Transverse colon (tissue), 4 donors: Measurements from ENCODE around the gene CD300H. TPM values are rescaled to one million over a fixed set of nuclear protein-coding genes. Genes with fewer than 3 reads are reported as not detected.

ENCODE experiments used
- DNase-seq: peaks from one replicate; pipeline ENCODE4 v3.0.0-alpha.2; 2019
- H3K27ac ChIP-seq, 4 donors: fragments of 200-600 bp; sonication (generic); 2 replicates each; pipeline ENCODE4 v1.5.1; 2016 to 2018; ENCODE audit warnings: inconsistent platforms in 4 of 4
- H3K27me3 ChIP-seq: fragments of 200-600 bp; sonication (generic); 2 replicates; pipeline ENCODE4 v1.5.1; 2017; ENCODE audit warnings: inconsistent platforms
- H3K36me3 ChIP-seq, 4 donors: fragments of 200-600 bp; sonication (generic); 2 replicates each; pipeline ENCODE4 v1.5.1; 2017 to 2019; ENCODE audit warnings: inconsistent platforms in 4 of 4
- H3K4me1 ChIP-seq, 4 donors: fragments of 200-600 bp; sonication (generic); 2 replicates each; pipeline ENCODE4 v1.5.1; 2017 to 2020; ENCODE audit warnings: inconsistent platforms in 4 of 4
- H3K4me3 ChIP-seq, 4 donors: fragments of 200-600 bp; sonication (generic); 1 replicate in 1 of 4; 2 replicates in 3 of 4; pipeline versions ENCODE4 v1.5.1 to v1.6.1; 2017 to 2019; ENCODE audit warnings: inconsistent platforms in 4 of 4
- H3K9me3 ChIP-seq, 2 donors: fragments of 200-600 bp; sonication (generic); 2 replicates each; pipeline ENCODE4 v1.5.1; 2017 to 2019; ENCODE audit warnings: inconsistent platforms in 2 of 2
- CTCF ChIP-seq, 5 experiments: fragments of 200-600 bp in 3 of 5; fragments of 450-650 bp in 2 of 5; sonication (generic) in 3 of 5; IDR thresholded peaks; 1 replicate in 2 of 5; 2 replicates in 3 of 5; pipeline ENCODE4 v1.5.1; 2016 to 2017; ENCODE audit warnings: antibody characterized with exemption in 5 of 5, inconsistent platforms in 3 of 5, mild to moderate bottlenecking in 2 of 5, moderate library complexity in 1 of 5
- EP300 ChIP-seq: sonication (generic); formaldehyde crosslinking; IDR thresholded peaks from one replicate; pipeline ENCODE4 v1.6.1; 2017; ENCODE audit warnings: antibody characterized with exemption, low read depth
- POLR2A ChIP-seq: fragments of 450-650 bp; IDR thresholded peaks from one replicate; pipeline ENCODE4 v1.6.1; 2016; ENCODE audit warnings: antibody characterized with exemption, mild to moderate bottlenecking, moderate library complexity
- POLR2AphosphoS5 ChIP-seq, 3 donors: sonication (generic); formaldehyde crosslinking; IDR thresholded peaks; one replicate each; pipeline ENCODE4 v1.6.1; 2016; ENCODE audit warnings: antibody characterized with exemption in 3 of 3
- WGBS, 2 donors: methylation state at CpG; one replicate each; pipeline ENCODE4 v1.1.5; 2018; ENCODE audit warnings: low coverage in 1 of 2; 5-methylcytosine and 5-hydroxymethylcytosine counted together
- in situ Hi-C, 4 donors: fragments of 200-750 bp; cut with MboI; loops; one replicate each; pipeline versions ENCODE4 v1.15.0 to v1.15.1; 2017; ENCODE audit warnings: low sequenced_read_pairs in 3 of 4, low pct_ligation_motif_present in 1 of 4, low pct_unique_long_range_greater_than_20kb in 1 of 4
- intact Hi-C: fragments of 100-400 bp; cut with DNase I; formaldehyde crosslinking; loops from one replicate; pipeline ENCODE4 v1.15.1; 2023; ENCODE audit warnings: low total_unique reads
- total RNA-seq, 4 donors: library from RNA; depleted of rRNA; stranded (reverse); fragments of >200 nt; gene quantifications; one replicate each; pipeline ENCODE4 v1.1.0, GENCODE V29; 2016

CD300H gene
- total RNA-seq, 4 donors from 2014 or later, result not detected

- TF ChIP-seq POLR2A (no peak), POLR2AphosphoS5 (IDR thresholded peaks at IDR 0.05) (no peak), EP300 (no peak), CTCF (IDR thresholded peaks at IDR 0.05) (no peak)
- Histone ChIP-seq H3K4me3 (no peak overlapping the region), H3K9me3 (no peaks in the 10 kb centered on the region), H3K4me1 (no peaks in the 10 kb centered on the region), H3K36me3 (no peaks in the 10 kb centered on the region), H3K27me3 (no peaks in the 10 kb centered on the region), H3K27ac (no peak overlapping the region)
- no peak for DNase-seq
- intact Hi-C loops, result no loop called here
- 78% methylated on average over 15 of the region's 15 CpGs; no CpG with 5 or more reads in 1 of the 2 donors for WGBS, 2 donors
- in situ Hi-C loops, result no loop called here
Observed at GRCh38 chr17:74550602-74551001, 16.7 kb downstream of the CD300H start.

GRCh38 chr17:74549343-74549742 lies 18.0 kb downstream of the CD300H start:
- Histone ChIP-seq H3K4me3 (no peak overlapping the region), H3K27ac (no peak overlapping the region), H3K27me3 (no peaks in the 10 kb centered on the region), H3K36me3 (no peaks in the 10 kb centered on the region), H3K9me3 (no peaks in the 10 kb centered on the region), H3K4me1 (no peaks in the 10 kb centered on the region)
- no peak for DNase-seq
- intact Hi-C loops (no loop called here), in situ Hi-C loops (no loop called here)
- 83% methylated on average over 5 of the region's 7 CpGs; no CpG with 5 or more reads in 1 of the 2 donors for WGBS, 2 donors
- TF ChIP-seq EP300 (no peak), POLR2A (no peak), CTCF (IDR thresholded peaks at IDR 0.05) (no peak), POLR2AphosphoS5 (IDR thresholded peaks at IDR 0.05) (no peak)

GRCh38 chr17:74547736-74548135 lies 19.6 kb downstream of the CD300H start:
- in situ Hi-C loops (no loop called here), intact Hi-C loops (no loop called here)
- no peak for DNase-seq
- Histone ChIP-seq H3K4me3 (no peak overlapping the region), H3K36me3 (no peaks in the 10 kb centered on the region), H3K27me3 (no peaks in the 10 kb centered on the region), H3K27ac (no peak overlapping the region), H3K4me1 (no peaks in the 10 kb centered on the region), H3K9me3 (no peaks in the 10 kb centered on the region)
- 72 to 79% methylated on average over 2 to 3 of the region's 3 CpGs for WGBS, 2 donors
- no peak for TF ChIP-seq POLR2AphosphoS5 (IDR thresholded peaks at IDR 0.05)
- TF ChIP-seq CTCF (IDR thresholded peaks at IDR 0.05), result no peak
- TF ChIP-seq EP300, result no peak
- TF ChIP-seq POLR2A, result no peak

- no peak for DNase-seq
- in situ Hi-C loops (no loop called here), intact Hi-C loops (no loop called here)
- Histone ChIP-seq H3K27me3 (no peaks in the 10 kb centered on the region), H3K4me1 (no peaks in the 10 kb centered on the region), H3K9me3 (no peaks in the 10 kb centered on the region), H3K36me3 (no peaks in the 10 kb centered on the region), H3K27ac (no peak overlapping the region), H3K4me3 (no peak overlapping the region)
- WGBS, 2 donors, result 86 to 100% methylated on average over 3 to 7 of the region's 7 CpGs
- TF ChIP-seq CTCF (IDR thresholded peaks at IDR 0.05) (no peak), POLR2AphosphoS5 (IDR thresholded peaks at IDR 0.05) (no peak), POLR2A (no peak)
Observed at GRCh38 chr17:74547264-74547663, 20.0 kb downstream of the CD300H start.
